HL-60/S4 (cell line): ENCODE data around the gene HACD4.

Experiments used
- in situ Hi-C: fragments of 300-500 bp; cut with MboI; formaldehyde crosslinking; loops from 2 replicates; pipeline ENCODE4 v1.14.3; 2022; ENCODE audit warnings: low sequenced_read_pairs

Gene HACD4, protein sequence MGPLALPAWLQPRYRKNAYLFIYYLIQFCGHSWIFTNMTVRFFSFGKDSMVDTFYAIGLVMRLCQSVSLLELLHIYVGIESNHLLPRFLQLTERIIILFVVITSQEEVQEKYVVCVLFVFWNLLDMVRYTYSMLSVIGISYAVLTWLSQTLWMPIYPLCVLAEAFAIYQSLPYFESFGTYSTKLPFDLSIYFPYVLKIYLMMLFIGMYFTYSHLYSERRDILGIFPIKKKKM

DNA sequence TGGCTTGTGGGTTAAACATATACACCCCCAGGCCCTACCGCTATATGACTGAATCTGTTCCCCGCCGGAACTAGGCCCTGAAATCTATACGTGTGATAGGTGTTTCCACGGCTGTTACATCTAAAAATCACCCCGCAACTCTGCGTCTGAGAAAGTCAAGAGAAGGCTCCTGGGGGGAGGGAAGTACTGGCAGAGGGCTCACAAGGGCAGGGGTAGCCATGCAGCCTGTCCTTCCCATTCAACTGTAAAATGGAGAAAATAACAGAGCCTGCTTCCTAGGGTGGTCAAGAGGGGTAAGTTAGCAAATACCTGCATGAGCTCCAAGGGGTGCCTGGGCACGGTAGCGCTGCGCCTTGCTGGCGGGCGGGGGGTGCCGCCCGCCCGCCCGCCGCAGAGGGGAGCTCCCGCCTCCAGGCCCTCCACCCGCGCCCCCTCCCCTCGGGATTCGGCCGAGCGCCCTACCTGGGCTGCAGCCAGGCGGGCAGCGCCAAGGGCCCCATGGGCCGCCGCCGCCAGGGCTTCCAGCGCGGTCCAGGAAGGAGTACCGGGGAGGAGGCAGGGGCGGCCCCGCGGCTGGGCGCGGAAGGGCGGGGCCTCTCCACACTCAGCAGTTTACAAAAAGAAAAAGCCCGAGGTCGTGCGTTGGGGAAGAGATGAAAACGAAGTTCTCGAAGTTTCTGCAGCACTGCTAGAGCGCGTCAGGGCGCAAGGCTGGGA lies at the start of gene HACD4:
HACD4 (minus strand) TSS at position 550 of the 717 bp plus-strand sequence; CDS start at position 500, 50 bp downstream.
- in situ Hi-C loops: no loop called here

DNA sequence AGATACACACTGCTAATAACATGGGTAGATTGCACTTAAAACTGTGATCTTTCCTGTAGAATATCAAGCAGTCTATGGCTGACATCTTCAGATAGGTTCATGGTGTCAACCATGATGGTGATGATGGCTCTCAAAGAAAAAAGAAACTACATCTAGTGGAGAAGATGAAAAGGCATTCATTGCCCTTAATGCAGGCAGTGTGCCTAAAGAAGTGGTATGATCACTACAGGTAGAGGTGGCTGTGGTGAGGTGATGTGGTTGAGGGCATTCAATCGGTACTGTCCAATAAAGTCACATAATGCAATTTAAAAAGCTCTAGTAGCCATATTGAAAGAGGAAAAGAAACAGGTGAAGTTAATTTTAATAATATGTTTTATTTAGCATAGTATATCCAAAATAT lies 49.4 kb upstream of the HACD4 start:
- in situ Hi-C loops: no loop called here

DNA sequence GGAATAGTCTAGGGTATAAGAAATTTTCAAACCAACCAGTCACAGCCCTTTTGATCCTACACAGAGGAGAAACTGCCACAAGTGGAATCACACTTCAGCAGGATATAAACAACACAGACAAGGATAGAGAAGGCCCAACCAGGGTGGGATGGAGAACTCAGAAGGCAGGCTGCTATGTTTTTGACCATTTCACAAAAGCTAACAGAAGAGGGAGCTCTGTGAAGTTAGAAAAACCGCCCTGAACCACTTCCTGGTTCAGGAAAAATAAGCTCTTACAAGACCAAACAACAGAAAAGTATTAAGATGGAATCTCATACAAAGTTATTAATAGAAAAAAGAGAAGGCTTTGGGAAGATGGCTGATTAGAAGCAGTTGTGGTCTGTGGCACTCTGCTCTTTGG lies 47.3 kb upstream of the HACD4 start:
- in situ Hi-C loops: no loop called here

DNA sequence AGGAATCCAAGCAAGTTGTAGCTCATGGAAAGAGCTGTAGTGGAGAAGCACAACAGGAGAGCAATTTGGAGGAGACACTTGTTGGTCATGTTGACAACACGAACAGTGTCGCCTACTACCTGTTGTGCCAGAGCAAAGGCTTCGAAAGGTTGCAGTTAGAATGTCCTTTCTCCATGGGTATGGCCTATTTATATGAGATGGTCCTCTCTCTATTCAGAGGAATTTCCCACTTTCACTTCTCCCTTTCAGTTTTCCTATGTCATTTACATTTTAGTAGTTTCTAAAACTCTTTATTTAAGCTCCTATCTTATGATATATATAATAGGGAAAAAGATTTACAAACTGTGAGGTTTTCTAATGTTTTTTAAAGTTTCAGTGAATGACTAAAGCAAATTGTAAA lies 46.3 kb upstream of the HACD4 start, which contains the start of gene IFNB1:
IFNB1 (minus strand) TSS at position 162 of the 400 bp plus-strand sequence; CDS start at position 89, 73 bp downstream.
- in situ Hi-C loops: no loop called here

DNA sequence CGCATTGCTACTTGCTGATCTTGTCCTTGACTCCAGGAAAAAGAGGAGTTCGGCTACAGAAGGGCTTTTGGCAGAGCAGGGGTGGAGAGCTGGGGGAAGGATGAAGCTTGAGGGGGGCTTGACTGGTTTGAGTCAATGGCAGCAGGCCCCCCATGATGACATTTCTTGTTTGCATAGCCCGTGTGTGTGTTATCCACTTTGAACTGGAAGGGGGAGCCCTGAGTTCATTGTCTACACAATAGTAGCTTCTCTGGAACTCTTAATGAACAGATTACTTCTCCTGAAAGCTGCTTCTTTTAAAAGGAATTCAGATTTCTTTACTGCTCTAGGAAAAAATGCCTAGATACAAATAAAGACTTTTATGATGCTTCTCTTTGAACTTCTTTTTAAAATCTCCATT lies 44.0 kb upstream of the HACD4 start:
- in situ Hi-C loops: no loop called here

DNA sequence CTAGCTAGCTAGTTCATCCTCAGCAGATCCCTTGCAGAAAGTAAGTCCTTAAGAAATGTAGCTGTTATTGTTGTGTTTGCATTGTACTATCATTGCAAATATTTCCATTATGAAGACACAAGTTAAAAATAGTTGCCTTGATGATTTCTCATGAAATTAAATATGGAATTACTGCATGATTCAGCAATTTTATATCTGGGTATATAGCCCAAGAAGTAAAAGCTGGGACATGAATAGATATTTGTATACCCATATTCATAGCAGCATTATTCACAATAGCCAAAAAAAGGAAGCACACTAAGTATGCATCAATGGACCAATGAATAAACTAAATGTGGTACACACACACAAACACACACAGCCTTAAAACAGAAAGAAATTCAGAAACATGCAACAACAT lies 39.5 kb upstream of the HACD4 start:
- in situ Hi-C loops: no loop called here

DNA sequence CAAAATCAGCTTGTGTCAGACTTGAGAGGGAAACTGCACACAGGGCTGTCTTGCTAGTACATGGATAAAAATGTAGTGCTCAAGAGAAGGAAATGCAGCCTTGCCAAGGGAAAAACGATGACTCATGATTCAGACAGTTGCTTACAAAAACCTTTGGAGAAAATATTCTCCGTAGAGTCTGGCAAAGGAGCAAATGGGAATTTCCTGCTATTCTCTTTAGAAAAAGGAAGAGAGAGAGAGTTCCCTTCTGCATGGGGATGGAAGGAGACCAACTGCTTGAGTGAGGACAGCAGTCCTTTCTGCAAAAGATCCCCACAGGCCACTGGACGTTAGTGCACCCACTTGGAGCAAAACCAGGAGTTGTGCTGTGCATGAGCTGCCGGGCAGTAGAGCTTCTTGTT lies 38.7 kb upstream of the HACD4 start:
- in situ Hi-C loops: no loop called here

DNA sequence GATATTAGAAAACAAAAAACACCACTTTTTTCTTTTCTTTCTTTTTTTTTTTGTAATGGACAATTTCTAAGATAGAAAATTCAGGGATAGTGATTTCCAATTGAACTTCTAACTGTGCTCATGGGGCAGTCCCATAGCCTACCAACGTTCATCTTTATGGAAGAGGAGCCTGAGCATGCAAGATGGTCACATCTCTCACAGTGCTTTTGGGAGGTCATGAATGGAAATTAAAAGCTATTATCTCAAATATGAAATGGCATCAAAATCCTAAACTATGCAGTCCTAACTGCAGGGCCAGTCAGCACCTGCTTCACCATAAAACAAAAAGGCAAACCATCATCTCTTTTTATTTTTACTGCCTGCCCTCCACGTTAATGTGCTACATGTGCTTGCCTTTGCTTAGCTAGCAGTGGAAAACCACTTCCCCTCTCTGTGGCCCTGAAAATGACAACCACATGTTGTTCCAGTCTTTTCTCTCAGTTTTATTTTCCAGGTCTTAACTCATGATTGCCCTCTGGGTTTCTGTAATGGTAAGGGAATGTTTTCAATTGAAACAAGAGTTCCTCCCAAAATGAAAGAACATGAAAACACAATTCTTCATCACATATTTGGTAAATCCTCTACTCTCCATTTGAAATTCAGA lies 29.6 kb upstream of the HACD4 start:
- in situ Hi-C loops: no loop called here

DNA sequence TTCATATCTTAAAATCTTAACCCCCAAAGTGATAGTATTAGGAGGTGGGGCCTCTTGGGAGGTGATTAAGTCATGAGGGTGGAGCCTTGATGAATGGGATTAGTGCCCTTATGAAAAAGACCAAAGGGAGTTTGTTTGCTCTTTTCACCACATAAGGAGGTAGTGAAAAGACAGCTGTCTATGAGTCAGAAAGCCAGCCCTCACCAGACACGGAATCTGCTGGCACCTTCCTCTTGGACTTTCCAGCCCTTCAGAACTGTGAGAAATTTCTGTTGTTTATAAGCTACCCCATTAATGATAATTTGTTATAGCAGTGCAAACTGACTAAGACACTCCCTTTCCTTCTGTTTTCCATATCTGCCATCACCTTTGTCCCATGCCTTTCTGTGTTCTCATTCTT lies 25.5 kb upstream of the HACD4 start:
- in situ Hi-C loops: no loop called here

DNA sequence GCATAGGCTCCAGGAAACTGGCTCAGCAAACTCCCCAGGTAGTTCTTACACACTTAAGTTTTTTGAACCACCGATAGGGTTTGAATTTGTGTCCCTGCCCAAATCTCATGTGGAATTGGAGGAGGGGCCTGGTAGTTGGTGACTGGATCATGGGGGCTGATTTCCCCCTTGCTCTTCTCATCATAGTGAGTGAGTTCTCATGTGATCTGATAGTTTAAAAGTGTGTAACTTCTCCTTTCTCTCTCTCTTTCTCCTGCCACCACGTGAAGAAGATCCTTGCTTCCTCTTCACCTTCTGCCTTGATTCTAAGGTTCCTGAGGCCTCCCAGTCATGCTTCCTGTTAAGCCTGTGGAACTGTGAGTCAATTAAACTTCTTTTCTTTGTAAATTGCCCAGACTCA lies 22.4 kb upstream of the HACD4 start:
- in situ Hi-C loops: no loop called here

DNA sequence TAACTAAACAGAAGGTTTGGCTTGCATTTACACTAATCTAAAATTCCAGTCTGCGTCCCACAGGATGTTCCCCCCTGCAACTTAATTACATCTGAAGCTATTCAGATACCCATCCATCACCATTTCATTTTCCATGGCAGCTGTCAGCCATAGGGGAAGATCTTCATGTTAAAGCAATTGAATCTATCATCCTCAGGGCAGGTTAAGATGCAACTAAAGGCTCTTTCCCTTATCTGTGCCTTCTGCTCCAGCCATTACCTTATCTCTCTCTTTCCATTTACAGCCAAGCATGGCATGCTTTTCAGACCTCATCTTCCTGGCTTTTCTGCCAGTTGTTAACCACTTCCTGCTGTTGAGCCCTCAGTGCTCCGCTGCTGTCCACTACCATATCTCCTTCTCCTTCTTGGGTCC lies 15.8 kb upstream of the HACD4 start:
- in situ Hi-C loops: no loop called here

DNA sequence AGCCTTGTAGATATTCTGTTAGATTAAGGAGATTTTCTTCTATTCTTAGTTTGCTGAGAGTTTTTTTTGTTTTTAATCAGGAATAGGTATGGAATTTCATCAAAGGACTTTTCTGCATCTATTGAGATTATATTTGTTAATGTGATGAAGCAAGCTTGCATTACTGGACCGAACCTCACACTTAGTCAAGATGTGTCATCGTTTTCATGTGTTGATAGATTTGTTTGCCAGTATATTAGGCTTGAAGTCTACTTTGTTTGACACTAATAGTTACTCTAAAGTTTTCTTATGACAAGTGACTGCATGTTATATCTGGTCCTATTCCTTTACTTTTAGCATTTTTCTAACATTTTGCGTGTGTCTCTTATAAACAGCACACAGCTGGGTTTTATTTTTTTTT lies 12.4 kb upstream of the HACD4 start:
- in situ Hi-C loops: no loop called here

DNA sequence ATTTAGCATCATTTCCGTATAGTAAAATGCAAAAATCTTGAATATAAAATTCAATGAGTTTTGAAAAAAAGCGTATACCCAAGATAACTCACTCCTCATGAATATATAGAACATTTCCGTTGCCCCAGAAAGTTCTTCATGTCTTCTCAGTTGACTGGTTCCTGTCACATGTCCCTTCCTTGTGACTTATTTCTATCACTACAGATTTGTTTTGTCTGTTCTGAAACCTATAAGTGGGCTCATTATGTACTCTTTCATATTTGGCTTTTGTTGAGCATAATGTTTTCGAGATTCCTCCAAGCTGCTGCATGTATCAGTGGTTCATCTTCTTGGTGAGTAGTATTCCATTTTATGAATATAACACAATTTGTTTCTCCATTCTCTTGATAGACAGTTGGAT lies 11.0 kb upstream of the HACD4 start:
- in situ Hi-C loops: no loop called here

DNA sequence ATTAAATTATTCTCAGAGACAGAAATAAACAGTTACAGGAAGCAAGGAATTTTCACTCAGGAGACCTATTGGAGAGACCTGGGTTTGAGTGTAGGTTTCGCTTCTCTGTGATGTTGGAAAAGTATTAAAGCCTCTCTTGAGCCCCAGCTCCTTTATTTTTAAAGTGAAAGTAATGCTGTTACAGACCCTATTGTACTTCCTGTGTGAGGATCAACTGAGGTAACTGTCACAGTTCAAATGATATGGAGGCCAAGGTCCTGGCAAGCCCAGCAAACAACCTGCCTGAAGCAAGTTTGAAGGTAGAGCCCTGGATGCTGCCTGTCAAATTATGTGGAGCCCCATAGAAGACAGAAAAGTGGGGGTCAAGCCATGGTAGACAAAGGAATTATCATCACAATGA lies 7.9 kb upstream of the HACD4 start:
- in situ Hi-C loops: no loop called here

DNA sequence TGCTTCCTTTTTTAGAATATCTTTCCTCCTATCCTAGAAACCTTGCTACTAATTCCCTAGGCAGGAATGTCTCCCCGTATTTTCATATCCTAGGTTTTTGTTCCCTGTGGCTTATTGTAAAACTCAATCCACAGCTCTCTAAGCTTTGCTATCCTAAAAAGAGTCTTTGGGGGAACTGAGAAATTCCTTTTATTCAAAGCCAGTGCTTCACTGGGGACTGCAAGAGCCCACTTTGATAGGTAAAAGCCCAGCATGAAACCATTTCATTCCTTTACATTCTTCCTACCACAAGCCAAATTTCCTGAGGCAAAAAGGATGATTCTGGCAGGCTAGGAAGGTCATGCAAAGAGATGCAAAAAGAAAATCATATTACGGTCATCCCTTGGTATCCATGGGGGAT lies 5.8 kb upstream of the HACD4 start:
- in situ Hi-C loops: no loop called here

DNA sequence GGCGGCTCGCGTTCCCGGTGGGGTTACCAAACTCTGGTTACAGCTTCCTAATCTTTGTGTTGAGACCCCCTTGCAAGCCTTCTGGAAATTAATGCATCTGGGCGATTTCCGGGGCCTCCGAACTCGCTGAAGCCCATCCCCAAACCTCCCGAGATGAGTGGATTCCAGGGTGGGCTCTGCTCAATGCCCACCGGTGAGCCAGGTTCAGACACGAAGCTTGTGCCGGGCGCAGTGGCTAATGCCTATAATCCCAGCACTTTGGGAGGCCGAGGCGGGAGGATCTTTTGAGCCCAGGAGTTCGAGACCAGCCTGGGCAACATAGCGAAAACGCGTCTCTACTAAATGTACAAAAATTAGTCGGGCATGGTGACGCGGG lies 356 bp upstream of the HACD4 start:
- in situ Hi-C loops: no loop called here

DNA sequence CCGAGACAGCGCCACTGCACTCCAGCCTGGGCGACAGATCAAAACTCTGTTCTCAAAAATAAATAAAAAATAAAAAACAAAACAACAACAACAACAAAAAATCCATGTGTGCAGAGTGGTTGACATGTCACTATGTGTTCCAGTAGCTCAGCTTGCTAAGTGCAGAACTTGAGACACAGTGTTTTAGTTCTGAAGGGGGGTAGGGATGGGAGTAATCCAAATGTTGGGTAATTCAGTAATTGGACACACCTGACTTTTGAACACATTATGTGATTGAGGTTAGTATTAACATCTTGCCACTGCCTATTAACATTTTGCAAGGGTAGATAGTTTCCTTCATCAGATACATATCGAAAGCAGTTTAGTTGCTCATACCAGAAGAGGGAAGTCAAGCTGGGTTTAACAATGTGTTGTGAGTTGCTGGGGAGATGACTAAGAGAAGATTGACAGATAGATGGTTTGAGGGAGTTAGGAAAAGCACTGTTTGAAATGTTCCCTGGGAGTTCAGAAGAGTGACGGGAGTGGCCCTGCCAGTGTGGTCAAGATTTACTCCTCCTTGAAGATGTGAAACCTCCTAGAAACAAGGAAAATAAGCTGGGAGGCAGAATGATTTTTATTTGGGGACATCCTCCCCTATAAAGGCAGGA lies 928 bp downstream of the HACD4 start:
- in situ Hi-C loops: no loop called here

DNA sequence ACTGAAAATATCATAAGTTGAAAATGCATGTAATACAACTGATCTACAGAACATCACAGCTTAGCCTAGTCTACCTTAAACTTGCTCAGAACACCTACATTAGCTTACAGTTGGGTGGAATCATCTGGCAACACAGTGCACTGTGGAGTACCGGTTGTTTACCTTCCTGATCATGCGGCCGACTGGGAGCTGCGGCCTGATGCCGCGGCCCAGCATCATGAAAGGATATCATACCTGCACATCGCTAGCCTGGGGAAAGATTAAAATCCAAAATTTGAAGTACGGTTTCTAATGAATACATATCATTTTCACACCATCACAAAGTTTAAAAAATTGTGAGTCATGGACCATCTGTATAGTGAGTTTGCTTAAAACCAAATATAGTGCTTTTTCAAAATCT lies 1.8 kb downstream of the HACD4 start:
- in situ Hi-C loops: no loop called here

DNA sequence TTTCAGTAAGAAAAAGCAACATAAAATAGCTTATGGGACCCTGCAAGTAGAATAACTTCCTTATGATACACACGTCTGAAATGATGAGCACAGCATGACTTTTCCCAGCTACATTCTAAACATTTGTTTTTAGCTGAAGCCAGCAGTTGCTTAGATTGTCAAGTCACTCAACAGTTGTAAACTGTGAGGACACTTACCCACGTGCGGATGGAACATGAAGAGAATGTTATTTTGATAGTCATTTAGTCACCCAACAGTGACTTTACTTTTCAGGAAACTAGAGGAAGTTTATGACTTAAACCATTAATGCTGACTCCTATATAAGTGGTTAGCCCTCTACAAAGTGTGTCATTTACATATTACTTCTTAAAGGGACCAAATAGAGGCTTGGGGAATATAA lies 3.0 kb downstream of the HACD4 start:
- in situ Hi-C loops: no loop called here

DNA sequence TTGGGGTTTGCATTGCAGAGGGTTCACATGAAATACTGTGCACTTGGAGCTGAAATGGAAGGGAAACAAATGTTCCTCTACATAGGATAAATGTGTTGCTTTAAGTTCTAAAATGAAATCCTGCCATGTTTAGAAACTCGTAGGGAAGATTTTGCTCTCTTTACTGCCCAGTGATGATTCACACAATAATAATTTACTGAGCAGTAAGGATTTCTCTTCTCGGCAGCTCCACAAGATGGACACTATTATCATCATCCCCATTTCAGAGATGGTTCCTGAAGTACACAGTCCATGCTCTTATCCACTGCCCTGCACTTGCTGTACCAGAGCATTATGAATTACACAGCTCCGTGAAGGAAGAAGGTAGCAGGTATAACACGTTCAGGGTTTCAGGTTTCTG lies 4.1 kb downstream of the HACD4 start:
- in situ Hi-C loops: no loop called here

DNA sequence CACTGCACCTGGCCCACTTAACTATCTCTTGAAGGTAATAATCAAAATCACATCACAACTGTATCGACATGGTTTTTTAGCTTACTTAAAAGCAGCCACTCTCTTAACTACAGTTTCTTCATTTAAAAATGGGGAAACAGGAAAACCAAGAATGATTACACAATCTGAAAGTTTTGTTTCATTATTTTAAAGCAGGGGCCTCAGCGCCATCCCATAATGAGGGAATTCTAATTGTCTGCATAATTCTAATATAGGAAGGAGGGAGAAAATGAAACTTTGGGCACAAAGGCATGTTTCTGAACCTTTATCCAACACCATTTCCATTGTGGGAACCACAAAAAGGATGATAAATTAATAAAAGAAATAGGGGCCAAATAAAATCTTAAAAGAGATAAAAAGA lies 7.6 kb downstream of the HACD4 start:
- in situ Hi-C loops: no loop called here

DNA sequence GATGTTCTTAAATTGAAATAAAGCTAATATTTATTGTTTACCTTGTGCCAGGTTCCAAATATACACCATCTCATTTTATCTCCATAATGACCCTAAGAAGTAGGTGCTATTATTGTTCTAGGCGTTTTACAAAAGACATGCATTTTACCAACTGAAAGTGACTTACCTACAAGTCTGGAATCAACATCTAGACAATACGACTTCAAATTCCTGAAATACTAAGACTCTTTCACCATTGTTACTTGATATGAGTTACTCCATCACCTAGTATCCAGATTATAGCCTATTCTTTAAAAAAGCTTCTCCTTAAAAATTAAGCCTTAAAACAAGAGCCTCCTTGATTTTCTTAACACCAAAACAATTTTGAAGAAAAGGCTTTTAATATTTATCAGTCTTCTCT lies 13.3 kb downstream of the HACD4 start:
- in situ Hi-C loops: no loop called here
